K562 (cell line): ENCODE measurements around the gene PPP1R13B.

ENCODE experiments used
- ATF7 ChIP-seq: fragments of 450-650 bp; IDR thresholded peaks from 2 replicates; pipeline ENCODE4 v1.7.1; 2014; ENCODE audit warnings: mild to moderate bottlenecking, moderate library complexity
- CREB5 ChIP-seq: fragments of 250-450 bp; sonication (Bioruptor Pico); IDR thresholded peaks from 2 replicates; pipeline ENCODE4 v1.5.0; 2020; ENCODE audit warnings: mild to moderate bottlenecking
- EP300 ChIP-seq: IDR thresholded peaks from 2 replicates; pipeline ENCODE4 v1.6.1; 2012; ENCODE audit warnings: low read length, improper control_type of control experiment
- EZH2 ChIP-seq: IDR thresholded peaks from 2 replicates; pipeline ENCODE4 v1.6.1; 2012; ENCODE audit warnings: low read depth, mild to moderate bottlenecking, inconsistent platforms, low read length, borderline replicate concordance
- FOXA1 ChIP-seq: fragments of 450-650 bp; IDR thresholded peaks from 2 replicates; pipeline ENCODE4 v1.6.1; 2016; ENCODE audit warnings: mild to moderate bottlenecking, borderline replicate concordance
- JUND ChIP-seq, 2 experiments: IDR thresholded peaks; 2 replicates in 1 of 2; 3 replicates in 1 of 2; pipeline ENCODE4 v1.6.1; 2011; ENCODE audit warnings: borderline replicate concordance in 2 of 2, low read depth in 2 of 2, low read length in 2 of 2, improper control_type of control experiment in 1 of 2, missing biosample characterization in 1 of 2, missing genetic modification characterization in 1 of 2, missing genetic modification reagents in 1 of 2
- MAZ ChIP-seq, 2 experiments: fragments of 450-650 bp in 1 of 2; sonication (generic) in 1 of 2; formaldehyde crosslinking; IDR thresholded peaks in 1 of 2; conservative IDR thresholded peaks in 1 of 2; 2 replicates each; pipeline versions ENCODE4 v1.4.0 to v1.5.0; 2020; ENCODE audit warnings: mild to moderate bottlenecking in 1 of 2, missing genetic modification reagents in 1 of 2
- NRF1 ChIP-seq, 2 experiments: fragments of 450-650 bp; IDR thresholded peaks in 1 of 2; conservative IDR thresholded peaks in 1 of 2; 2 replicates each; pipeline ENCODE4 v1.6.1; 2014; ENCODE audit warnings: mild to moderate bottlenecking in 2 of 2
- POLR2A ChIP-seq: fragments of 450-650 bp; conservative IDR thresholded peaks from 2 replicates; pipeline ENCODE4 v1.6.1; 2016
- POU5F1 ChIP-seq: fragments of 150-350 bp; IDR thresholded peaks from 2 replicates; pipeline ENCODE4 v1.6.1; 2014; ENCODE audit warnings: borderline replicate concordance, low read length, low read depth, mild to moderate bottlenecking; ENCODE audit not compliant: partially characterized antibody
- SIN3A ChIP-seq, 2 experiments: fragments of 150-350 bp in 1 of 2; IDR thresholded peaks; 2 replicates each; pipeline ENCODE4 v1.6.1; 2011 to 2016; ENCODE audit warnings: borderline replicate concordance in 2 of 2, low read depth in 2 of 2, low read length in 2 of 2, mild to moderate bottlenecking in 2 of 2, moderate library complexity in 2 of 2; ENCODE audit not compliant: control insufficient read depth in 1 of 2
- SMARCC2 ChIP-seq: fragments of 450-650 bp; IDR thresholded peaks from 2 replicates; pipeline ENCODE4 v1.6.1; 2017; ENCODE audit warnings: antibody characterized with exemption, moderate library complexity, mild to moderate bottlenecking, low read depth

- TF ChIP-seq FOXA1 (no peak), JUND (IDR thresholded peaks at IDR 0.05; ENCODE audit: borderline replicate concordance, low read depth, low read length) (no peak), JUND (tag; IDR thresholded peaks at IDR 0.05; ENCODE audit: borderline replicate concordance, low read depth, low read length) (no peak), EZH2 (no peak), NRF1 (conservative IDR thresholded peaks at IDR 0.05 in 1 of 2, IDR thresholded peaks at IDR 0.05 in 1 of 2) (no peak), POU5F1 (no peak), SMARCC2 (no peak), CREB5 (CRISPR knock-in tag) (no peak), ATF7 (no peak), SIN3A (IDR thresholded peaks at IDR 0.05; ENCODE audit: borderline replicate concordance in 2 of 2, control insufficient read depth in 1 of 2, low read depth in 2 of 2, low read length in 2 of 2) (no peak), MAZ (CRISPR knock-in tag; conservative IDR thresholded peaks at IDR 0.05 in 1 of 2, IDR thresholded peaks at IDR 0.05 in 1 of 2) (no peak), POLR2A (no peak), EP300 (no peak)
Observed at GRCh38 chr14:103692159-103692558, 155.2 kb downstream of the PPP1R13B start.
